ENCODE data around the gene HMGCR.

GRCh38 chr5:75368391-75368790 lies 31.4 kb downstream of the HMGCR start:
- TF ChIP-seq POLR2AphosphoS5 (IDR thresholded peaks at IDR 0.05; ENCODE audit: low read depth, low read length) = no peak
- no peak for TF ChIP-seq POLR2A (IDR thresholded peaks at IDR 0.05; ENCODE audit: low read depth, low read length)
- no peak for TF ChIP-seq SPI1 (IDR thresholded peaks at IDR 0.05; ENCODE audit: low read depth, low read length)
- TF ChIP-seq PAX5 (IDR thresholded peaks at IDR 0.05; ENCODE audit: insufficient read depth, low read length, severe bottlenecking) = no peak

Data from GM12891 (cell line).